NCI-H510A (cell line): ENCODE measurements around the gene RGMB.

Source experiments
- DNase-seq: peaks from one replicate; lab custom pipeline; 2025; lab: John Stamatoyannopoulos, UW

RGMB gene

GRCh38 chr5:98785244-98785643 lies 11.8 kb downstream of the RGMB start:
- no peak for DNase-seq

- no peak for DNase-seq
Observed at GRCh38 chr5:98786191-98786853, 12.9 kb downstream of the RGMB start.

GRCh38 chr5:98787131-98787719 lies 13.8 kb downstream of the RGMB start:
- DNase-seq, result no peak

- no peak for DNase-seq
Observed at GRCh38 chr5:98789029-98789428, 15.6 kb downstream of the RGMB start.

- no peak for DNase-seq
Observed at GRCh38 chr5:98791001-98791519, 17.6 kb downstream of the RGMB start.

GRCh38 chr5:98791898-98792580 lies 18.6 kb downstream of the RGMB start:
- no peak for DNase-seq

GRCh38 chr5:98793223-98793622 lies 19.8 kb downstream of the RGMB start:
- DNase-seq, result no peak

- DNase-seq, result no peak
Observed at GRCh38 chr5:98794001-98794400, 20.5 kb downstream of the RGMB start.

- no peak for DNase-seq
Observed at GRCh38 chr5:98794414-98795080, 21.1 kb downstream of the RGMB start.

GRCh38 chr5:98795243-98795642 lies 21.8 kb downstream of the RGMB start:
- no peak for DNase-seq

- peak; percentile 2 for DNase-seq
Observed at GRCh38 chr5:98796197-98796972, 22.9 kb downstream of the RGMB start.

- DNase-seq, result no peak
Observed at GRCh38 chr5:98798371-98798770, 24.9 kb downstream of the RGMB start.

GRCh38 chr5:98798847-98799246 lies 25.4 kb downstream of the RGMB start:
- no peak for DNase-seq

- no peak for DNase-seq
Observed at GRCh38 chr5:98804066-98804465, 30.6 kb downstream of the RGMB start.

GRCh38 chr5:98805070-98805469 lies 31.6 kb downstream of the RGMB start:
- no peak for DNase-seq

GRCh38 chr5:98807806-98808205 lies 34.3 kb downstream of the RGMB start:
- DNase-seq, result no peak

- no peak for DNase-seq
Observed at GRCh38 chr5:98810206-98810605, 36.7 kb downstream of the RGMB start.

GRCh38 chr5:98813755-98814154 lies 40.3 kb downstream of the RGMB start:
- no peak for DNase-seq

GRCh38 chr5:98816582-98817222 lies 43.2 kb downstream of the RGMB start:
- peak; percentile 15 for DNase-seq

- DNase-seq, result no peak
Observed at GRCh38 chr5:98825582-98826375, 52.3 kb downstream of the RGMB start.

GRCh38 chr5:98827161-98827560 lies 53.7 kb downstream of the RGMB start:
- DNase-seq, result no peak
